GM12878 (cell line): ENCODE results near the gene FATE1. TPM values are rescaled to one million over a fixed set of nuclear protein-coding genes. Genes with fewer than 3 reads are reported as not detected.

Experiments
- ATAC-seq: fragments of 200-7000 bp; cut with Tn5 transposase; 3 replicates; pipeline ENCODE4 v1.9.1; 2020; ENCODE audit warnings: mild to moderate bottlenecking, moderate library complexity
- BruUV-seq: library from RNA; stranded (reverse); fragments of 400-500 nt; replicated peaks from 2 replicates; lab custom pipeline; 2021; lab: Mats Ljungman, UMichigan
- CTCF ChIA-PET: fragments of 300-600 bp; sonication (Branson Sonifier 250); formaldehyde crosslinking; extraction: SDS; loops from one replicate; lab custom pipeline; 2021; ENCODE audit warnings: inconsistent platforms; lab: Yijun Ruan, JAX
- POLR2A ChIA-PET: fragments of 350-600 bp; formaldehyde crosslinking; extraction: SDS; loops from one replicate; lab custom pipeline; 2021; ENCODE audit warnings: inconsistent platforms; lab: Charles Lee
- RAD21 ChIA-PET: fragments of 300-600 bp; sonication (Branson Sonifier 250); formaldehyde crosslinking; loops from one replicate; lab custom pipeline; 2023; ENCODE audit warnings: antibody characterized with exemption; ENCODE audit not compliant: unreplicated experiment; lab: Charles Lee
- SMC1A ChIA-PET: fragments of 300-600 bp; sonication (Branson Sonifier 250); formaldehyde crosslinking; loops from one replicate; lab custom pipeline; 2023; ENCODE audit not compliant: unreplicated experiment, uncharacterized antibody; lab: Charles Lee
- DNase-seq: peaks from one replicate; pipeline ENCODE4 v3.0.0-alpha.2; 2011; ENCODE audit warnings: low read depth, low spot score
- FAIRE-seq: peaks from 3 replicates; lab custom pipeline; 2011; peaks lifted over from hg19 to GRCh38; lab: Jason Lieb, UNC
- H2AFZ ChIP-seq: 2 replicates; pipeline ENCODE4 v1.6.0; 2011; ENCODE audit warnings: low read depth, low read length, control low read depth; ENCODE audit not compliant: control insufficient read depth
- H3K27ac ChIP-seq: 2 replicates; pipeline ENCODE4 v1.5.1; 2011; ENCODE audit warnings: control low read depth; ENCODE audit not compliant: control insufficient read depth, insufficient read depth
- H3K27me3 ChIP-seq, 2 experiments: replicated peaks in 1 of 2; 2 replicates each; pipeline versions ENCODE4 v1.6.0 to v1.6.1; 2011; ENCODE audit warnings: low read length in 1 of 2; ENCODE audit not compliant: control insufficient read depth in 2 of 2, insufficient read depth in 2 of 2
- H3K36me3 ChIP-seq, 2 experiments: 2 replicates each; pipeline ENCODE4 v1.5.1; 2011; ENCODE audit warnings: low read length in 1 of 2; ENCODE audit not compliant: control insufficient read depth in 2 of 2, insufficient read depth in 2 of 2
- H3K4me1 ChIP-seq: 2 replicates; pipeline ENCODE4 v1.6.1; 2011; ENCODE audit warnings: mild to moderate bottlenecking, low read length, moderate library complexity, mixed read lengths; ENCODE audit not compliant: control insufficient read depth, insufficient read depth
- H3K4me2 ChIP-seq: 2 replicates; pipeline ENCODE4 v1.6.0; 2011; ENCODE audit warnings: control low read depth; ENCODE audit not compliant: control insufficient read depth, insufficient read depth
- H3K4me3 ChIP-seq: fragments of 200-600 bp; sonication (generic); 2 replicates; pipeline ENCODE4 v1.5.1; 2016
- H3K79me2 ChIP-seq: 2 replicates; pipeline ENCODE4 v1.6.0; 2011; ENCODE audit warnings: low read length; ENCODE audit not compliant: control insufficient read depth, insufficient read depth
- H3K9ac ChIP-seq: 2 replicates; pipeline ENCODE4 v1.8.0; 2011; ENCODE audit warnings: low read length, control low read depth, mixed read lengths; ENCODE audit not compliant: control insufficient read depth, insufficient read depth
- H3K9me3 ChIP-seq: replicated peaks from 3 replicates; pipeline ENCODE4 v1.5.1; 2011; ENCODE audit warnings: mild to moderate bottlenecking, low read length; ENCODE audit not compliant: control insufficient read depth, insufficient read depth
- H4K20me1 ChIP-seq: 2 replicates; pipeline ENCODE4 v1.6.0; 2011; ENCODE audit not compliant: control insufficient read depth, insufficient read depth
- CHD1 ChIP-seq: IDR thresholded peaks from 2 replicates; pipeline ENCODE4 v1.6.1; 2012; ENCODE audit warnings: low read depth, low read length, improper control_type of control experiment
- MYC ChIP-seq: IDR thresholded peaks from 2 replicates; pipeline ENCODE4 v1.6.1; 2011; ENCODE audit warnings: mild to moderate bottlenecking, low read length, moderate library complexity, inconsistent platforms; ENCODE audit not compliant: insufficient read depth, insufficient replicate concordance, insufficient read length, severe bottlenecking
- POLR2AphosphoS2 ChIP-seq: IDR thresholded peaks from 2 replicates; pipeline ENCODE4 v1.6.1; 2011; ENCODE audit warnings: low read depth, mild to moderate bottlenecking, low read length, improper control_type of control experiment, moderate library complexity
- POLR2AphosphoS5 ChIP-seq: IDR thresholded peaks from 2 replicates; pipeline ENCODE4 v1.6.1; 2011; ENCODE audit warnings: mild to moderate bottlenecking, low read length, inconsistent platforms
- PRDM15 ChIP-seq: fragments of 450-650 bp; formaldehyde crosslinking; IDR thresholded peaks from 2 replicates; pipeline ENCODE4 v1.4.0; 2020; ENCODE audit warnings: mild to moderate bottlenecking, moderate library complexity
- SRF ChIP-seq, 2 experiments: IDR thresholded peaks; 2 replicates each; pipeline ENCODE4 v1.6.1; 2011; ENCODE audit warnings: low read depth in 2 of 2, low read length in 2 of 2, mild to moderate bottlenecking in 1 of 2, moderate library complexity in 1 of 2
- TAF1 ChIP-seq: IDR thresholded peaks from 2 replicates; pipeline ENCODE4 v1.6.1; 2011; ENCODE audit warnings: mild to moderate bottlenecking, low read depth, low read length, borderline replicate concordance
- ZNF24 ChIP-seq: fragments of 450-650 bp; IDR thresholded peaks from 2 replicates; pipeline ENCODE4 v1.6.1; 2017; ENCODE audit warnings: antibody characterized with exemption, mild to moderate bottlenecking
- WGBS: methylation state at CpG from one replicate; pipeline ENCODE4 v1.1.6; 2016; ENCODE audit warnings: low lambda C conversion rate; ENCODE audit not compliant: insufficient replicate concordance, insufficient coverage; ENCODE audit errors: missing lambda C conversion rate; 5-methylcytosine and 5-hydroxymethylcytosine counted together
- in situ Hi-C: fragments of 300-500 bp; cut with MboI; formaldehyde crosslinking; loops from 9 replicates; pipeline ENCODE4 v1.14.3; 2018; ENCODE audit warnings: mixed read lengths
- intact Hi-C: fragments of 100-400 bp; cut with micrococcal nuclease; formaldehyde crosslinking; loops from one replicate; pipeline ENCODE4 v1.14.2; 2022; ENCODE audit not compliant: unreplicated experiment
- polyA plus RNA-seq, 11 experiments: library from polyadenylated mRNA; depleted of rRNA in 4 of 11; unstranded in 6 of 11; stranded (reverse) in 5 of 11; fragments of >200 nt; fragmentation: Nextera tagmentation in 4 of 11; fragmentation: Illumina TruSeq in 1 of 11; extraction: Ambion mirVana in 4 of 11; extraction: Trizol in 1 of 11; gene quantifications; 1 replicate in 1 of 11; 2 replicates in 10 of 11; pipeline versions ENCODE4 v1.2.1 to v1.2.3, GENCODE V29; 2011 to 2016; ENCODE audit warnings: inconsistent platforms in 2 of 11, missing spikeins in 2 of 11, low read depth in 1 of 11
- total RNA-seq, 4 experiments: library from RNA; depleted of rRNA in 3 of 4; stranded (reverse); fragments of >200 nt in 3 of 4; fragmentation: Illumina TruSeq in 1 of 4; extraction: Trizol in 1 of 4; gene quantifications; 2 replicates each; pipeline versions ENCODE4 v1.2.1 to v1.2.3, GENCODE V29; 2013 to 2021
- TF ChIP-seq, protein P1 (sequence below): fragments of 450-650 bp; IDR thresholded peaks from 2 replicates; pipeline ENCODE4 v1.6.1; 2016; ENCODE audit warnings: mild to moderate bottlenecking, moderate library complexity, borderline replicate concordance

The FATE1 gene
- total and polyA plus RNA-seq, 10 of the 15 experiments (the other 5 are each of a cell fraction or from before 2014, with no cell fraction given): 0.26 to 0.28 TPM; not detected in 8

- TF ChIP-seq ZNF24 (no peak), TAF1 (no peak), CHD1 (no peak)
Observed at GRCh38 chrX:151711787-151712186, 4.0 kb upstream of the FATE1 start (continued).

DNA sequence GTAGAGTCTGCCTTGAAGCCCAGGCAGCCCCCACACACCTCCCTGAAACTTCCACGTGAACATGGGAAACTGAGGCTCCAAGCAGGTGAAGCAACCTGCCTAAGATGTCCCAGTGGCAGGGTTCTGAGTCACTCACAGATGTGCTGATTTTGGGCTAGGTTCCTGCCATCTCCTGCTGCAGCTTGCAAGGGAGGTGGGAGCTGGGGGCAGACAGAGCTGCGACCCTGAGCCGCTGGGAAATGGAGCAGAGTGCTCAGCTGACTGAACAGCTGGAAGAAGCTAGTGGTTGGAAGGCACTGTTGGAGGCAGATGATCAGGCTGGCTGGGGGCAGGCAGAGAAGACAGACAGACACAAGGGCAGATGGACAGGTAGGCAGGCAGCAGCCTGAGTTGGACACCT lies 3.6 kb upstream of the FATE1 start:
- Histone ChIP-seq H3K4me2 (no peak overlapping the region), H3K9ac (no peak overlapping the region), H3K36me3 (no peaks in the 10 kb centered on the region), H4K20me1 (no peaks in the 10 kb centered on the region)
- RAD21 ChIA-PET: interaction anchor here (1.7 kb wide), 1 partner anchor 920 kb away, joined by 3 read pairs; no protein-coding TSS in a partner anchor
- TF ChIP-seq PRDM15 (no peak), MYC (no peak), POLR2AphosphoS2 (no peak), POLR2AphosphoS5 (no peak), SRF (IDR thresholded peaks at IDR 0.05; ENCODE audit: low read depth in 2 of 2, low read length in 2 of 2) (no peak)
- TF ChIP-seq, protein P1, sequence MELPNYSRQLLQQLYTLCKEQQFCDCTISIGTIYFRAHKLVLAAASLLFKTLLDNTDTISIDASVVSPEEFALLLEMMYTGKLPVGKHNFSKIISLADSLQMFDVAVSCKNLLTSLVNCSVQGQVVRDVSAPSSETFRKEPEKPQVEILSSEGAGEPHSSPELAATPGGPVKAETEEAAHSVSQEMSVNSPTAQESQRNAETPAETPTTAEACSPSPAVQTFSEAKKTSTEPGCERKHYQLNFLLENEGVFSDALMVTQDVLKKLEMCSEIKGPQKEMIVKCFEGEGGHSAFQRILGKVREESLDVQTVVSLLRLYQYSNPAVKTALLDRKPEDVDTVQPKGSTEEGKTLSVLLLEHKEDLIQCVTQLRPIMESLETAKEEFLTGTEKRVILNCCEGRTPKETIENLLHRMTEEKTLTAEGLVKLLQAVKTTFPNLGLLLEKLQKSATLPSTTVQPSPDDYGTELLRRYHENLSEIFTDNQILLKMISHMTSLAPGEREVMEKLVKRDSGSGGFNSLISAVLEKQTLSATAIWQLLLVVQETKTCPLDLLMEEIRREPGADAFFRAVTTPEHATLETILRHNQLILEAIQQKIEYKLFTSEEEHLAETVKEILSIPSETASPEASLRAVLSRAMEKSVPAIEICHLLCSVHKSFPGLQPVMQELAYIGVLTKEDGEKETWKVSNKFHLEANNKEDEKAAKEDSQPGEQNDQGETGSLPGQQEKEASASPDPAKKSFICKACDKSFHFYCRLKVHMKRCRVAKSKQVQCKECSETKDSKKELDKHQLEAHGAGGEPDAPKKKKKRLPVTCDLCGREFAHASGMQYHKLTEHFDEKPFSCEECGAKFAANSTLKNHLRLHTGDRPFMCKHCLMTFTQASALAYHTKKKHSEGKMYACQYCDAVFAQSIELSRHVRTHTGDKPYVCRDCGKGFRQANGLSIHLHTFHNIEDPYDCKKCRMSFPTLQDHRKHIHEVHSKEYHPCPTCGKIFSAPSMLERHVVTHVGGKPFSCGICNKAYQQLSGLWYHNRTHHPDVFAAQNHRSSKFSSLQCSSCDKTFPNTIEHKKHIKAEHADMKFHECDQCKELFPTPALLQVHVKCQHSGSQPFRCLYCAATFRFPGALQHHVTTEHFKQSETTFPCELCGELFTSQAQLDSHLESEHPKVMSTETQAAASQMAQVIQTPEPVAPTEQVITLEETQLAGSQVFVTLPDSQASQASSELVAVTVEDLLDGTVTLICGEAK: no peak
- TF ChIP-seq, all 136 proteins: peak for 0
- no peak for ATAC-seq
- FAIRE-seq: no peak
- H3K4me3 ChIP-seq: no peak overlapping the region
- H3K79me2 ChIP-seq: no peaks in the 10 kb centered on the region
- in situ Hi-C loops (no loop called here), intact Hi-C loops (no loop called here)
- POLR2A ChIA-PET: no interaction called here
- BruUV-seq: no TSS peak
- SMC1A ChIA-PET: interaction anchor here (1.4 kb wide), 1 partner anchor 21 kb away, joined by 3 read pairs; no protein-coding TSS in a partner anchor
- H3K27ac ChIP-seq: no peak overlapping the region
- no peaks in the 10 kb centered on the region for H3K9me3 ChIP-seq
- CTCF ChIA-PET: interaction anchor here (1.8 kb wide), 1 partner anchor 920 kb away, joined by 5 read pairs; no protein-coding TSS in a partner anchor
- no peak overlapping the region for H2AFZ ChIP-seq
- H3K27me3 ChIP-seq: no peaks in the 10 kb centered on the region
- WGBS: 0% methylated on average over 3 of the region's 3 CpGs
- no peaks in the 10 kb centered on the region for H3K4me1 ChIP-seq
- no peak for DNase-seq
